Heart left ventricle (tissue), 16 donors: Measurements from ENCODE around the gene SGTA. TPM values are rescaled to one million over a fixed set of nuclear protein-coding genes. Genes with fewer than 3 reads are reported as not detected.

Source experiments
- ATAC-seq, 4 donors: fragments of 200-7000 bp; cut with Tn5 transposase; one replicate each; pipeline ENCODE4 v1.9.1; 2020 to 2022; ENCODE audit warnings: moderate library complexity in 4 of 4, mild to moderate bottlenecking in 3 of 4, moderate number of reproducible peaks in 1 of 4
- DNase-seq, 5 donors: peaks; one replicate each; pipeline ENCODE4 v3.0.0-alpha.2; 2020
- H3K27ac ChIP-seq, 12 donors: fragments of 200-600 bp; sonication (generic) in 4 of 12; one replicate each; pipeline versions ENCODE4 v1.5.0 to v1.8.0; 2016 to 2022; ENCODE audit warnings: mild to moderate bottlenecking in 2 of 12
- H3K27me3 ChIP-seq, 9 donors: fragments of 200-600 bp; sonication (generic) in 2 of 9; one replicate each; pipeline versions ENCODE4 v1.5.1 to v1.8.0; 2016 to 2022; ENCODE audit warnings: mild to moderate bottlenecking in 3 of 9
- H3K36me3 ChIP-seq, 9 donors: fragments of 200-600 bp; sonication (generic) in 2 of 9; one replicate each; pipeline versions ENCODE4 v1.5.0 to v1.8.0; 2018 to 2022; ENCODE audit warnings: mild to moderate bottlenecking in 2 of 9
- H3K4me1 ChIP-seq, 12 donors: fragments of 200-600 bp; sonication (generic) in 4 of 12; one replicate each; pipeline versions ENCODE4 v1.5.0 to v1.8.0; 2016 to 2022; ENCODE audit warnings: mild to moderate bottlenecking in 3 of 12
- H3K4me3 ChIP-seq, 12 donors: fragments of 200-600 bp; sonication (generic) in 4 of 12; one replicate each; pipeline versions ENCODE4 v1.5.0 to v1.8.0; 2017 to 2022; ENCODE audit warnings: mild to moderate bottlenecking in 9 of 12, moderate library complexity in 4 of 12
- H3K9me3 ChIP-seq, 12 donors: fragments of 200-600 bp; sonication (generic) in 4 of 12; one replicate each; pipeline versions ENCODE4 v1.5.0 to v1.8.0; 2016 to 2022; ENCODE audit warnings: mild to moderate bottlenecking in 1 of 12
- POLR2A ChIP-seq, 2 donors: fragments of 450-650 bp; IDR thresholded peaks; one replicate each; pipeline ENCODE4 v1.6.1; 2017; ENCODE audit warnings: antibody characterized with exemption in 2 of 2, mild to moderate bottlenecking in 2 of 2, moderate library complexity in 2 of 2
- WGBS, 4 donors: extraction: QIAGEN DNeasy Blood & Tissue Kit in 2 of 4; methylation state at CpG; one replicate each; pipeline versions ENCODE4 v1.1.5 to v1.1.7; 2013 to 2018; 5-methylcytosine and 5-hydroxymethylcytosine counted together
- intact Hi-C, 10 donors: fragments of 100-400 bp; cut with DNase I; formaldehyde crosslinking; loops; one replicate each; pipeline versions ENCODE4 v1.11.1 to v1.14.2; 2022
- polyA plus RNA-seq, 2 donors: library from polyadenylated mRNA; stranded (reverse); fragments of 200-250 nt; gene quantifications; one replicate each; pipeline ENCODE4 v1.2.3, GENCODE V29; 2013
- total RNA-seq, 9 donors: library from RNA; depleted of rRNA in 2 of 9; stranded (reverse); fragments of >200 nt in 2 of 9; fragmentation: NEBNext Ultra II Directional in 3 of 9; extraction: Animal tissue kit (Norgen Biotek cat#: 25700) in 3 of 9; gene quantifications; one replicate each; pipeline versions ENCODE4 v1.1.0 to v1.2.4, GENCODE V29; 2016 to 2023
- TF ChIP-seq, protein P1 (sequence below), 12 donors: fragments of 200-600 bp; sonication (generic) in 4 of 12; IDR thresholded peaks; one replicate each; pipeline versions ENCODE4 v1.5.0 to v1.8.0; 2018 to 2022; ENCODE audit warnings: antibody characterized with exemption in 12 of 12, mild to moderate bottlenecking in 5 of 12
- donor health status: ischemic (EF 13 %, LVEDD 7.1; RV severe dilation, severe dysfunction).
- donor health status: healthy with polysubstance abuse.
- donor health status: DM: no; HTN: yes; CAD: no.
- donor health status: DM: no; HTN: no; CAD: no.
- donor health status: ischemic (EF 25% LVEDD 6.9; RV normal size, moderate dysfunction).
- donor health status: ischemic (EF 25% LVEDD 5.7; RV mildly dilated, moderate dysfunction).
- donor health status: healthy.
- donor health status: DM: yes; HTN: yes; CAD: no.
- donor health status: ischemic (EF 35%, LVEDD 5.7; RV mildly dilated, moderate dysfunction).
- donor health status: nonischemic (EF 11% LVEDD 7.7; RV severe dilation, severe dysfunction).
- donor health status: DM: yes; HTN: yes; CAD: no.
- donor health status: PGD.
- donor health status: ischemic (EF 29% LVEDD 5.4; RV normal size, mild dysfunction).
- donor health status: nonischemic (EF 23%, LVEDD 6.1; RV moderate dilation, normal function).

SGTA gene
- total and polyA plus RNA-seq, 11 donors, result 47.4 to 125 (median 65.6) TPM

- H3K4me3 ChIP-seq, result no peak overlapping the region
- peaks cover 3 to 24% (median 14%) of the 10 kb centered on the region in 9 donors for H3K27me3 ChIP-seq
- peaks cover 0 to 23% (median 0%) of the 10 kb centered on the region in 12 donors for H3K4me1 ChIP-seq
- WGBS, 4 donors, result 88 to 89% (median 88%) methylated on average over 47 to 51 of the region's 51 CpGs
- TF ChIP-seq POLR2A (IDR thresholded peaks at IDR 0.05), result no peak
- TF ChIP-seq, protein P1, sequence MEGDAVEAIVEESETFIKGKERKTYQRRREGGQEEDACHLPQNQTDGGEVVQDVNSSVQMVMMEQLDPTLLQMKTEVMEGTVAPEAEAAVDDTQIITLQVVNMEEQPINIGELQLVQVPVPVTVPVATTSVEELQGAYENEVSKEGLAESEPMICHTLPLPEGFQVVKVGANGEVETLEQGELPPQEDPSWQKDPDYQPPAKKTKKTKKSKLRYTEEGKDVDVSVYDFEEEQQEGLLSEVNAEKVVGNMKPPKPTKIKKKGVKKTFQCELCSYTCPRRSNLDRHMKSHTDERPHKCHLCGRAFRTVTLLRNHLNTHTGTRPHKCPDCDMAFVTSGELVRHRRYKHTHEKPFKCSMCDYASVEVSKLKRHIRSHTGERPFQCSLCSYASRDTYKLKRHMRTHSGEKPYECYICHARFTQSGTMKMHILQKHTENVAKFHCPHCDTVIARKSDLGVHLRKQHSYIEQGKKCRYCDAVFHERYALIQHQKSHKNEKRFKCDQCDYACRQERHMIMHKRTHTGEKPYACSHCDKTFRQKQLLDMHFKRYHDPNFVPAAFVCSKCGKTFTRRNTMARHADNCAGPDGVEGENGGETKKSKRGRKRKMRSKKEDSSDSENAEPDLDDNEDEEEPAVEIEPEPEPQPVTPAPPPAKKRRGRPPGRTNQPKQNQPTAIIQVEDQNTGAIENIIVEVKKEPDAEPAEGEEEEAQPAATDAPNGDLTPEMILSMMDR (IDR thresholded peaks at IDR 0.05), result no peak
- intact Hi-C loops, result no loop called here
- no peak overlapping the region for H3K27ac ChIP-seq
- peaks cover 0 to 12% (median 3%) of the 10 kb centered on the region in 12 donors for H3K9me3 ChIP-seq
- DNase-seq (no peak), ATAC-seq (no peak)
- H3K36me3 ChIP-seq, result peaks cover 0 to 4% (median 0%) of the 10 kb centered on the region in 9 donors
These were observed 66.1 kb downstream of the SGTA start for GRCh38 chr19:2716722-2717637.

GRCh38 chr19:2716275-2716650 lies 66.8 kb downstream of the SGTA start:
- Histone ChIP-seq H3K27ac (no peak overlapping the region), H3K36me3 (peaks cover 0 to 4% (median 0%) of the 10 kb centered on the region in 9 donors), H3K4me3 (no peak overlapping the region), H3K9me3 (peaks cover 0 to 12% (median 3%) of the 10 kb centered on the region in 12 donors), H3K4me1 (peaks cover 0 to 17% (median 0%) of the 10 kb centered on the region in 12 donors), H3K27me3 (peaks cover 3 to 18% (median 11%) of the 10 kb centered on the region in 9 donors)
- ATAC-seq (no peak), DNase-seq (peak in 1 of 5 donors; percentile 23)
- intact Hi-C loops, result no loop called here
- TF ChIP-seq POLR2A (IDR thresholded peaks at IDR 0.05), result no peak
- TF ChIP-seq, protein P1 (IDR thresholded peaks at IDR 0.05), result no peak
- 87 to 91% (median 89%) methylated on average over 7 to 19 of the region's 19 CpGs for WGBS, 4 donors

DNA sequence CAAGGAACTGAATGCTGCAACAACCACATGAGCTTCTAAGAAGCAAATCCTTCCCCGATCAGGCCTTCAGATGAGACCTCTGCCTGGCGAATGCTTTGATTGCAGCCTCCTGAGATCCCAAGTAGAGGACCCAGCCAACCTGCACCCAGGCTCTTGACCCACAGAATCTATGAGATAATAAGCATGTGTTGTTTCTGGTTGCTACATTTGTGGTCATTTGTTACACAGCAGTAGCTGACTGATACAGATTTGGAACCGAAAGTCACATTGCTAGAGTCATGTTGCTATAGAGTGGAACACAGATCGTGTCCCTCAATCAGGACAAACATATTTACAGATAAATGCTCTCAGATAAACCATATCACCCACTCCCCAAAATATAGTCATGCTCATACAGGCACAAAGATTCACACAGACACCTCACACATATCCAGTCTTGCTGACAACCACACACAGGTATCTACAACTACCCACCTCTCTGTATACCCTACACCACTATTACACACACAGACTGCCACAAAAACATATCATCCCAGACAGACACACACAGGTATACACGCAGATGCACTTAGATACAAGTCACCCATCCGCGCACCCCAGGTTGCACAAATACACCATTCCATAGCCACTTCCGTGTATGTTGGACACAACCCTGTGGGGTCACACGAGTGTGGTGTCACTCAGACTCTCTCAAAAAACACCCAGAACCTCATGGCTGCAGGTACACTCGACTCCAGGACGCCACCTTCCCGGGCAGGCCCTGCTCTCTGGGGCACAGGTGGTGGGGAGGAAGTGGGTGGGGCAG lies 67.4 kb downstream of the SGTA start:
- ATAC-seq, result no peak
- TF ChIP-seq POLR2A (IDR thresholded peaks at IDR 0.05), result no peak
- TF ChIP-seq, protein P1 (IDR thresholded peaks at IDR 0.05), result no peak
- H3K4me3 ChIP-seq, result no peak overlapping the region
- H3K27ac ChIP-seq, result no peak overlapping the region
- intact Hi-C loops, result no loop called here
- peaks cover 0 to 12% (median 3%) of the 10 kb centered on the region in 12 donors for H3K9me3 ChIP-seq
- DNase-seq, result no peak
- peaks cover 2 to 17% (median 7%) of the 10 kb centered on the region in 9 donors for H3K27me3 ChIP-seq
- 85 to 93% (median 93%) methylated on average over 11 to 12 of the region's 12 CpGs for WGBS, 4 donors
- H3K4me1 ChIP-seq, result peaks cover 0 to 13% (median under 1%) of the 10 kb centered on the region in 12 donors
- H3K36me3 ChIP-seq, result peaks cover 0 to 4% (median 0%) of the 10 kb centered on the region in 9 donors
